AG04450 (cell line): ENCODE results near the gene EXOC6B. TPM values are rescaled to one million over a fixed set of nuclear protein-coding genes. Genes with fewer than 3 reads are reported as not detected.

Experiments used
- CTCF ChIA-PET: fragments of 300-600, 350-600 bp; formaldehyde crosslinking; extraction: SDS; loops from one replicate; lab custom pipeline; 2022; ENCODE audit warnings: antibody characterized with exemption, inconsistent platforms; lab: Charles Lee
- POLR2A ChIA-PET: fragments of 350-600 bp; formaldehyde crosslinking; extraction: SDS; loops from one replicate; lab custom pipeline; 2021; ENCODE audit warnings: antibody characterized with exemption, inconsistent platforms; lab: Yijun Ruan, JAX
- DNase-seq: peaks from one replicate; pipeline ENCODE4 v3.0.0-alpha.2; 2011; ENCODE audit warnings: low read depth, low spot score
- H3K27ac ChIP-seq: one replicate; pipeline ENCODE4 v1.5.1; 2012; ENCODE audit warnings: low read depth, low read length, control low read depth
- H3K27me3 ChIP-seq: one replicate; pipeline ENCODE4 v1.6.0; 2012; ENCODE audit warnings: low read length; ENCODE audit not compliant: control insufficient read depth, insufficient read depth
- H3K4me3 ChIP-seq: 2 replicates; pipeline ENCODE4 v1.5.1; 2011; ENCODE audit warnings: mild to moderate bottlenecking, low read depth, low read length, control low read depth
- H3K9me3 ChIP-seq: 2 replicates; pipeline ENCODE4 v1.5.1; 2012; ENCODE audit warnings: low read length; ENCODE audit not compliant: control insufficient read depth, insufficient read depth
- CTCF ChIP-seq: IDR thresholded peaks from 2 replicates; pipeline ENCODE4 v1.5.1; 2011; ENCODE audit warnings: low read depth, low read length, control low read depth, inconsistent platforms
- polyA plus RNA-seq: library from polyadenylated mRNA; depleted of rRNA; stranded (reverse); fragments of >200 nt; gene quantifications from 2 replicates; pipeline ENCODE4 v1.2.3, GENCODE V29; 2011

Gene EXOC6B
- polyA plus RNA-seq, 1 experiment, result 28.7 TPM

GRCh38 chr2:72454189-72454588 is 371.6 kb downstream of the EXOC6B start:
- no peak overlapping the region for H3K27ac ChIP-seq
- POLR2A ChIA-PET, result no interaction called here
- H3K9me3 ChIP-seq, result no peaks in the 10 kb centered on the region
- no peaks in the 10 kb centered on the region for H3K27me3 ChIP-seq
- DNase-seq, result no peak
- H3K4me3 ChIP-seq, result no peak overlapping the region
- CTCF ChIA-PET, result no interaction called here
- TF ChIP-seq CTCF, result no peak

DNA sequence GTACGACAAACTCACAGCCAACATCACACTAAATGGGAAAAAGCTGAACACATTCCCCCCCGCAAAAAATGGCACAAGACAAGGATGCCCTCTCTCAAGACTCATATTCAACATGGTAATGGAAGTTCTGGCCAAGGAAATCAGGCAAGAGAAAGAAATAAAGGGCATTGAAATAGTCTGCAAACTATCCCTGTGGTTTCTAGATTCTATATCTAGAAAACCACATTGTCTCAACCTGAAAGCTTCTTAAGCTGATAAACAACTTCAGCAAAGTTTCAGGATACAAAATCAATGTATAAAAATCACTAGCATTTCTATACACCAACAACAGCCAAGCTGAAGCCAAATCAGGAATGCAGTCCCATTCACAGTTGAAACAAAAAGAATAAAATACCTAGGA is 383.6 kb downstream of the EXOC6B start:
- no peak for TF ChIP-seq CTCF
- no peak overlapping the region for H3K4me3 ChIP-seq
- H3K27ac ChIP-seq, result no peak overlapping the region
- no peaks in the 10 kb centered on the region for H3K27me3 ChIP-seq
- POLR2A ChIA-PET, result no interaction called here
- no peaks in the 10 kb centered on the region for H3K9me3 ChIP-seq
- no peak for DNase-seq
- CTCF ChIA-PET, result interaction anchor here (1.2 kb wide), 1 partner anchor 129 kb away, joined by 4 read pairs; no protein-coding TSS in a partner anchor

- H3K27me3 ChIP-seq, result no peaks in the 10 kb centered on the region
- ChIA-PET CTCF (interaction anchor here (0.6 kb wide), 1 partner anchor 202 kb away, joined by 4 read pairs; no protein-coding TSS in a partner anchor), POLR2A (no interaction called here)
- TF ChIP-seq CTCF, result no peak
- H3K27ac ChIP-seq, result no peak overlapping the region
- H3K9me3 ChIP-seq, result no peaks in the 10 kb centered on the region
- no peak for DNase-seq
- no peak overlapping the region for H3K4me3 ChIP-seq
Measured at GRCh38 chr2:72439892-72440291, 385.9 kb downstream of the EXOC6B start.

DNA sequence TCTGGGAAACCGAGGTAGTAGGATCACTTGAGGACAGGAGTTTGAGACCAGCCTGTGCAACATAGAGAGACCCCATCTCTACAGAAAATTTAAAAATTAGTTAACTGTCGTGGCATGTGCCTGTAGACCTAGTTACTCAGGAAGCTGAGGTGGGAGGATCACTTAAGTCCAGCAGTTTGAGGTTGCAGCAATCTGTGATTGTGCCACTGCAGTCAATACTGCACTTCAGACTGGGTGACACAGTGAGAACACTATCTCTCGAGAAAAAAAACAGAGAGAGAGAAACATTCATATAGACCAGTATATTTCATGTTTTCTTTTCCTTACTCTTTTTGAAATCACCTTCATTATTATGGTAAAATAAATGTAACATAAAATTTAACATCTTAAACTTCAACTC is 387.5 kb downstream of the EXOC6B start:
- no peak overlapping the region for H3K4me3 ChIP-seq
- no peaks in the 10 kb centered on the region for H3K9me3 ChIP-seq
- DNase-seq, result no peak
- no peaks in the 10 kb centered on the region for H3K27me3 ChIP-seq
- ChIA-PET CTCF (interaction anchor here (0.6 kb wide), 1 partner anchor 159 kb away, joined by 4 read pairs; no protein-coding TSS in a partner anchor), POLR2A (no interaction called here)
- H3K27ac ChIP-seq, result no peak overlapping the region
- TF ChIP-seq CTCF, result no peak

DNA sequence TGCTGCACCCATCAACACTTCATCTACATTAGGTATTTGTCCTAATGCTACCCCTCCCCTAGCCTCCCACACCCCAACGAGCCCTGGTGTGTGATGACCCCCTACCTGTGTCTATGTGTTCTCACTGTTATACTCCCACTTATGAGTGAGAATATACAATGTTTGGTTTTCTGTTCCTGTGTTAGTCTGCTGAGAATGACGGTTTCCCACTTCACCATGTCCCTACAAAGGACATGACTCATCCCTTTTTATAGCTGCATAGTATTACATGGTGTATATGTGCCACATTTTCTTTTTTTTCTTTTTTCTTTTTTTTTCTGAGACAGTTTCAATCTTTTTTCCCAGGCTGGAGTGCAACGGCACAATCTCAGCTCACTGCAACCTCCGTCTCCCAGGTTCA is 394.1 kb downstream of the EXOC6B start:
- no peaks in the 10 kb centered on the region for H3K27me3 ChIP-seq
- H3K27ac ChIP-seq, result no peak overlapping the region
- TF ChIP-seq CTCF, result no peak
- no peak overlapping the region for H3K4me3 ChIP-seq
- ChIA-PET POLR2A (no interaction called here), CTCF (no interaction called here)
- H3K9me3 ChIP-seq, result no peaks in the 10 kb centered on the region
- no peak for DNase-seq
